Dermis blood vessel endothelial cell (primary cell): ENCODE results near the gene KCNH3. TPM values are rescaled to one million over a fixed set of nuclear protein-coding genes. Genes with fewer than 3 reads are reported as not detected.
"Not testable (repeated sequence)": the region's sequence is repeated elsewhere in the genome, so short reads cannot be mapped to it uniquely, and the experiment has no call there.

Experiments used
- DNase-seq: peaks from one replicate; pipeline ENCODE4 v3.0.0; 2010
- total RNA-seq: library from RNA; depleted of rRNA; stranded (reverse); fragments of >200 nt; gene quantifications from 2 replicates; pipeline ENCODE4 v1.2.3, GENCODE V29; 2014

KCNH3 gene
- total RNA-seq, 1 donor from 2014 or later: not detected

- no peak for DNase-seq
Observed at GRCh38 chr12:49529414-49529813, 9.4 kb upstream of the KCNH3 start.

GRCh38 chr12:49531745-49532144 lies 7.1 kb upstream of the KCNH3 start:
- DNase-seq: no peak

GRCh38 chr12:49533331-49533730 lies 5.5 kb upstream of the KCNH3 start:
- DNase-seq: no peak

- not testable (repeated sequence) for DNase-seq
Observed at GRCh38 chr12:49534122-49534521, 4.7 kb upstream of the KCNH3 start.

GRCh38 chr12:49534731-49535278 lies 4.0 kb upstream of the KCNH3 start:
- no peak for DNase-seq

GRCh38 chr12:49535921-49536525 lies 2.8 kb upstream of the KCNH3 start:
- no peak for DNase-seq

GRCh38 chr12:49536526-49537071 lies 2.2 kb upstream of the KCNH3 start:
- no peak for DNase-seq

GRCh38 chr12:49537231-49537751 lies 1.5 kb upstream of the KCNH3 start:
- DNase-seq: peak; percentile 13

GRCh38 chr12:49537752-49538509 lies 899 bp upstream of the KCNH3 start:
- no peak for DNase-seq

GRCh38 chr12:49539406-49540228 lies 787 bp downstream of the KCNH3 start:
- no peak for DNase-seq

GRCh38 chr12:49540229-49541139 lies 1.7 kb downstream of the KCNH3 start:
- no peak for DNase-seq

- DNase-seq: no peak
Observed at GRCh38 chr12:49541140-49541861, 2.5 kb downstream of the KCNH3 start.

GRCh38 chr12:49541911-49542505 lies 3.2 kb downstream of the KCNH3 start:
- no peak for DNase-seq

- no peak for DNase-seq
Observed at GRCh38 chr12:49542592-49543160, 3.8 kb downstream of the KCNH3 start.

GRCh38 chr12:49543221-49543913 lies 4.5 kb downstream of the KCNH3 start:
- DNase-seq: no peak

- peak; percentile 17 for DNase-seq
Observed at GRCh38 chr12:49543914-49544815, 5.3 kb downstream of the KCNH3 start.

GRCh38 chr12:49545815-49546214 lies 7.0 kb downstream of the KCNH3 start:
- DNase-seq: no peak

- no peak for DNase-seq
Observed at GRCh38 chr12:49546481-49546880, 7.7 kb downstream of the KCNH3 start.
